NCI-H1105 (cell line): Measurements from ENCODE around the gene ACOT6.
"Not testable (repeated sequence)": the region's sequence is repeated elsewhere in the genome, so short reads cannot be mapped to it uniquely, and the experiment has no call there.

Source experiments
- DNase-seq: peaks from one replicate; lab custom pipeline; 2025; lab: John Stamatoyannopoulos, UW

ACOT6 gene

GRCh38 chr14:73651005-73651404 is 38.7 kb downstream of the ACOT6 start:
- no peak for DNase-seq

DNA sequence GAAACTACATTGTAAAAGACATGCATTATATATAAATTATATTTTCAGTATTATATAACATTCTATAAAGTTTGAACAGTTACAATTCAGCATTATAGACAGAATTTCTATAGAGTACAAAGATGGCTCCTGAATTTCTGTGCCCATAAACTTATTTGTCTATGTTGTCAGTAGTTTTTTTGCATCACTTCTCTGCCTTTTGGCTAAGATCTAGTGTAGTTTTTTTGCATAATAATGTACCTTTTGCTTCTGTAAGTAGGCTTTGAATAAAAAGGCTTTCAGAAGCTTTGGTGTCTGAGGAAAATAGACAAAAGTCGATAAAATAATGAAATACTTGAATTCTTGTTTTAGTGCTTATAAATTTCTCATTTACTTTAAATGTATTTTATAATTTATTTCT is 43.5 kb downstream of the ACOT6 start:
- no peak for DNase-seq

DNA sequence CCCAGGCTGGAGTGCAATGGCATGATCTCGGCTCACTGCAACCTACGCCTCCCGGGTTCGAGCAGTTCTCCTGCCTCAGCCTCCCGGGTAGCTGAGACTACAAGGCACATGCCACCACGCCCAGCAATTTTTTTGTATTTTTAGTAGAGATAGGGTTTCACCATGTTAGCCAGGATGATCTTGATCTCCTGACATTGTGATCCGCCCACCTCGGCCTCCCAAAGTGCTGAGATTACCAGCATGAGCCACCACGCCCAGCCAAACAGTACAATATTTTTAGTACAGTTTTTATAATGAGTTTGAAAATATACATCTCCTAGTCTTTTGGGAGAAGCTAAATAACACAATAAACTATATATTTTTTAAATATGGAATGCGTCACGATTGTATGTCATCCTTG is 46.9 kb downstream of the ACOT6 start:
- DNase-seq, result not testable (repeated sequence)

GRCh38 chr14:73660511-73660910 is 48.2 kb downstream of the ACOT6 start:
- no peak for DNase-seq

- DNase-seq, result no peak
Measured at GRCh38 chr14:73661872-73662271, 49.6 kb downstream of the ACOT6 start.

GRCh38 chr14:73662487-73662943 is 50.2 kb downstream of the ACOT6 start:
- DNase-seq, result no peak

- DNase-seq, result no peak
Measured at GRCh38 chr14:73663548-73664212, 51.4 kb downstream of the ACOT6 start.

DNA sequence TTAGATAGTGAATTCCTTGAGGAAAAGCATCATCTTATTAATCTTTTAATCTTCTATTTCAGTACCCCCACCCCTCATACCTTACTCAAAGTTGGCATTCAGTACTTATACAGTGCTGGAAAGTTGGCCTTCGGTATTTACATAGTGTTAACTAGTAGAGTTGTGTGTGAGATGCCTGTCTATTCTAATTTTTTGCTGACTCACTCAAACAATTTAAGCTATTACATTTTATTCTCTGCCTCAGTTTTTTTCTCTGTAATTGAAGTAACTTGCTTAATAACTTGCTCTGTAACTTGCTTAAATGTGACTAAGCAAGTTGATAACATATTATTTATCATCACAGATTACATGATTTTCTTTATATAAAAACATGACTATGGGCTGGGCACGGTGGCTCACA is 52.8 kb downstream of the ACOT6 start:
- DNase-seq, result no peak

DNA sequence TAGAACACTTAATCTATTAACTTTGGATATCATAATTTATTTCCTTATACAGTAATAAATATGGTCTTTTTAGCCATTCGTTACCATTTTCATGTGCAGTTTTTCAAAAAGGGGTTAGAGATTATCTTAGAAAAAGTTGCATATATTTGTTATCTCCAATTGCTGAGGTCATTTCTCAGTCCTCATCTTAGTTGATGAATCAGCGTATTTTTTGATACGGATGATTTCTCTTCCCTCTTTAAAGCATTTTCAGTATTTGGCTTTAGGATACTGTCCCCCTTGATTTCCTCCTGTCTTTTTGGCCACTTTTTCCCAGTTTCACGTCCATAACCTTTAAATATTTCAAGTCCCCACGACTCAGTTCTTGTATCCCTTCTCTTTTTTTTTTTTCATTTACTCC is 54.3 kb downstream of the ACOT6 start:
- DNase-seq, result no peak

- DNase-seq, result no peak
Measured at GRCh38 chr14:73667854-73668253, 55.5 kb downstream of the ACOT6 start.
